Stimulated activated CD8-positive, alpha-beta memory T cell treated with anti-CD3 and anti-CD28 coated beads, Interleukin-2, amount 100 ng/mL, for 1 hour (primary cell): Measurements from ENCODE around the gene FADD.

Source experiments
- DNase-seq, 2 donors: peaks; one replicate each; pipeline ENCODE4 v3.0.0-alpha.2; 2020; ENCODE audit warnings: low read depth in 2 of 2

Gene FADD

GRCh38 chr11:70202920-70203750, at the start of gene FADD:
FADD (plus strand) TSS chr11:70203296; CDS start chr11:70203460, 164 bp downstream.
- peak; percentile 81 to 84 for DNase-seq

- DNase-seq = no peak
These were observed 47.7 kb upstream of the FADD start for GRCh38 chr11:70155386-70155785.

- no peak for DNase-seq
These were observed 46.6 kb upstream of the FADD start for GRCh38 chr11:70156291-70157037.

GRCh38 chr11:70158201-70158600, 44.9 kb upstream of the FADD start:
- no peak for DNase-seq

- DNase-seq = no peak
These were observed 44.2 kb upstream of the FADD start for GRCh38 chr11:70158757-70159389.

GRCh38 chr11:70159627-70160570, 43.2 kb upstream of the FADD start:
- DNase-seq = no peak

- no peak for DNase-seq
These were observed 42.0 kb upstream of the FADD start for GRCh38 chr11:70161043-70161625.

GRCh38 chr11:70164705-70165104, 38.4 kb upstream of the FADD start:
- DNase-seq = no peak

- DNase-seq = no peak
These were observed 36.0 kb upstream of the FADD start for GRCh38 chr11:70167120-70167519.

- DNase-seq = no peak
These were observed 35.2 kb upstream of the FADD start for GRCh38 chr11:70167723-70168404.

- no peak for DNase-seq
These were observed 34.7 kb upstream of the FADD start for GRCh38 chr11:70168405-70168754.

- no peak for DNase-seq
These were observed 34.0 kb upstream of the FADD start for GRCh38 chr11:70169127-70169526.

GRCh38 chr11:70169632-70170031, 33.5 kb upstream of the FADD start:
- no peak for DNase-seq

- DNase-seq = no peak
These were observed 32.4 kb upstream of the FADD start for GRCh38 chr11:70170596-70171210.

GRCh38 chr11:70173018-70173417, 30.1 kb upstream of the FADD start:
- no peak for DNase-seq

GRCh38 chr11:70174547-70175235, 28.4 kb upstream of the FADD start:
- DNase-seq = no peak

GRCh38 chr11:70175236-70175698, 27.8 kb upstream of the FADD start:
- no peak for DNase-seq

GRCh38 chr11:70176940-70177689, 26.0 kb upstream of the FADD start:
- peak in 1 of 2 donors; percentile 8 for DNase-seq

- no peak for DNase-seq
These were observed 22.2 kb upstream of the FADD start for GRCh38 chr11:70180906-70181305.
